Type B pancreatic cell (in vitro differentiated cells): Measurements from ENCODE around the gene ISLR. TPM values are rescaled to one million over a fixed set of nuclear protein-coding genes. Genes with fewer than 3 reads are reported as not detected.

ENCODE experiments used
- DNase-seq: peaks from one replicate; pipeline ENCODE4 v3.0.0; 2021; ENCODE audit warnings: mixed read lengths; ENCODE audit not compliant: unreplicated experiment; ENCODE audit errors: extremely low spot score
- H3K27ac Mint-ChIP-seq: 2 replicates; pipeline ENCODE4 v1.8.0; 2021; ENCODE audit warnings: mild to moderate bottlenecking, mixed read lengths
- H3K27me3 Mint-ChIP-seq: 2 replicates; pipeline ENCODE4 v1.8.0; 2021; ENCODE audit warnings: mixed read lengths
- H3K36me3 Mint-ChIP-seq: 2 replicates; pipeline ENCODE4 v1.8.0; 2021; ENCODE audit warnings: mixed read lengths
- H3K4me1 Mint-ChIP-seq: one replicate; pipeline ENCODE4 v1.8.0; 2021; ENCODE audit warnings: mixed read lengths; ENCODE audit not compliant: unreplicated experiment
- H3K4me3 Mint-ChIP-seq: 2 replicates; pipeline ENCODE4 v1.8.0; 2021; ENCODE audit warnings: mild to moderate bottlenecking, mixed read lengths
- H3K9me3 Mint-ChIP-seq: 2 replicates; pipeline ENCODE4 v1.8.0; 2021; ENCODE audit warnings: mixed read lengths
- CTCF ChIP-seq: fragments of 200-600 bp; sonication (generic); conservative IDR thresholded peaks from 2 replicates; pipeline ENCODE4 v1.5.0; 2021; ENCODE audit warnings: antibody characterized with exemption, mild to moderate bottlenecking
- total RNA-seq: library from RNA; stranded (reverse); gene quantifications from 2 replicates; pipeline ENCODE4 v1.2.1, GENCODE V29; 2021; ENCODE audit warnings: low replicate concordance

The ISLR gene
- total RNA-seq, 1 donor from 2014 or later, result 41.6 TPM

- Mint-ChIP-seq H3K4me1 (peaks cover 11% of the 10 kb centered on the region), H3K4me3 (no peak overlapping the region), H3K9me3 (no peaks in the 10 kb centered on the region), H3K27me3 (no peaks in the 10 kb centered on the region), H3K27ac (no peak overlapping the region), H3K36me3 (peaks cover 7% of the 10 kb centered on the region)
- no peak for TF ChIP-seq CTCF
- DNase-seq, result no peak
These were observed 12.3 kb downstream of the ISLR start for GRCh38 chr15:74185710-74186348.

- no peak for DNase-seq
- Mint-ChIP-seq H3K36me3 (peaks cover 7% of the 10 kb centered on the region), H3K4me3 (no peak overlapping the region), H3K27ac (no peak overlapping the region), H3K4me1 (peaks cover 23% of the 10 kb centered on the region), H3K27me3 (no peaks in the 10 kb centered on the region), H3K9me3 (no peaks in the 10 kb centered on the region)
- TF ChIP-seq CTCF, result no peak
These were observed 14.7 kb downstream of the ISLR start for GRCh38 chr15:74188216-74188615.

GRCh38 chr15:74191798-74192197, 18.3 kb downstream of the ISLR start:
- Mint-ChIP-seq H3K9me3 (no peaks in the 10 kb centered on the region), H3K27ac (no peak overlapping the region)

GRCh38 chr15:74192751-74193150, 19.2 kb downstream of the ISLR start:
- Mint-ChIP-seq H3K9me3 (no peaks in the 10 kb centered on the region), H3K4me1 (peaks cover 21% of the 10 kb centered on the region), H3K27me3 (no peaks in the 10 kb centered on the region), H3K27ac (no peak overlapping the region), H3K4me3 (peak overlapping the region; percentile 23), H3K36me3 (peaks cover 7% of the 10 kb centered on the region)
- no peak for DNase-seq
- no peak for TF ChIP-seq CTCF

More at GRCh38 chr15:74191798-74192197, 18.3 kb downstream of the ISLR start:
- Mint-ChIP-seq H3K36me3 (peaks cover 7% of the 10 kb centered on the region), H3K4me1 (peaks cover 24% of the 10 kb centered on the region), H3K4me3 (no peak overlapping the region), H3K27me3 (no peaks in the 10 kb centered on the region)
- DNase-seq, result no peak
- no peak for TF ChIP-seq CTCF

GRCh38 chr15:74193299-74193718, 19.8 kb downstream of the ISLR start:
- DNase-seq, result no peak
- H3K36me3 Mint-ChIP-seq, result peaks cover 7% of the 10 kb centered on the region
- H3K27me3 Mint-ChIP-seq, result no peaks in the 10 kb centered on the region
- peak overlapping the region; percentile 23 for H3K4me3 Mint-ChIP-seq
- H3K9me3 Mint-ChIP-seq, result no peaks in the 10 kb centered on the region
- H3K27ac Mint-ChIP-seq, result no peak overlapping the region
- H3K4me1 Mint-ChIP-seq, result peaks cover 21% of the 10 kb centered on the region
- TF ChIP-seq CTCF, result no peak
